DMS79 treated with DMSO at 0.1 percent for 48 hours (cell line): ENCODE results near the gene ADAMTS12.

ENCODE experiments used
- DNase-seq: peaks from one replicate; lab custom pipeline; 2025; lab: John Stamatoyannopoulos, UW

The ADAMTS12 gene

DNA sequence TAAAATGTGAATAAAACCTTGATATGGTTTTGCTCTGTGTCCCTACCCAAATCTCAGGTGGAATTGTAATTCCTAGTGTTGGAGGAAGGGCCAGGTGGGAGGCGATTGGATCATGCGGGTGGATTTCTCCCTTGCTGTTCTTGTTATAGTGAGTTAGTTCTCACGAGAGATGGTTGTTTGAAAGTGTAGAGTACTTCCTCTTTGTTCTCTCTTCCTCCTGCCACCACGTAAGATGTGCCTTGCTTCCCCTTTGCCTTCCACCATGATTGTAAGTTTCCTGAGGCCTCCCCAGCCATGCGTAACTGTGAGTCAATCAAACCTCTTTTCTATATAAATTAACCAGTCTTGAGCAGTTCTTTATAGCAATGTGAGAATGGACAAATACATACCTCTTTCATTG lies 416.1 kb downstream of the ADAMTS12 start:
- DNase-seq = no peak

GRCh38 chr5:33474931-33475499 lies 416.8 kb downstream of the ADAMTS12 start:
- no peak for DNase-seq

- DNase-seq = no peak
Measured at GRCh38 chr5:33474004-33474403, 417.8 kb downstream of the ADAMTS12 start.
